Inflammatory macrophage (primary cell): Measurements from ENCODE around the gene COL6A5.

Experiments
- DNase-seq, 2 donors: peaks; one replicate each; pipeline ENCODE4 v3.0.0-alpha.2; 2020 to 2022

Gene COL6A5

GRCh38 chr3:130517602-130518001 is 172.1 kb downstream of the COL6A5 start:
- DNase-seq: no peak

GRCh38 chr3:130519754-130520153 is 174.3 kb downstream of the COL6A5 start:
- DNase-seq: no peak

- no peak for DNase-seq
Observed at GRCh38 chr3:130522399-130522798, 176.9 kb downstream of the COL6A5 start.

GRCh38 chr3:130527426-130527825 is 182.0 kb downstream of the COL6A5 start:
- no peak for DNase-seq

- no peak for DNase-seq
Observed at GRCh38 chr3:130528120-130528519, 182.6 kb downstream of the COL6A5 start.

- no peak for DNase-seq
Observed at GRCh38 chr3:130529486-130530215, 184.2 kb downstream of the COL6A5 start.

- DNase-seq: no peak
Observed at GRCh38 chr3:130533247-130533646, 187.8 kb downstream of the COL6A5 start.
